ENCODE measurements around the gene MACC1.

The MACC1 gene, protein sequence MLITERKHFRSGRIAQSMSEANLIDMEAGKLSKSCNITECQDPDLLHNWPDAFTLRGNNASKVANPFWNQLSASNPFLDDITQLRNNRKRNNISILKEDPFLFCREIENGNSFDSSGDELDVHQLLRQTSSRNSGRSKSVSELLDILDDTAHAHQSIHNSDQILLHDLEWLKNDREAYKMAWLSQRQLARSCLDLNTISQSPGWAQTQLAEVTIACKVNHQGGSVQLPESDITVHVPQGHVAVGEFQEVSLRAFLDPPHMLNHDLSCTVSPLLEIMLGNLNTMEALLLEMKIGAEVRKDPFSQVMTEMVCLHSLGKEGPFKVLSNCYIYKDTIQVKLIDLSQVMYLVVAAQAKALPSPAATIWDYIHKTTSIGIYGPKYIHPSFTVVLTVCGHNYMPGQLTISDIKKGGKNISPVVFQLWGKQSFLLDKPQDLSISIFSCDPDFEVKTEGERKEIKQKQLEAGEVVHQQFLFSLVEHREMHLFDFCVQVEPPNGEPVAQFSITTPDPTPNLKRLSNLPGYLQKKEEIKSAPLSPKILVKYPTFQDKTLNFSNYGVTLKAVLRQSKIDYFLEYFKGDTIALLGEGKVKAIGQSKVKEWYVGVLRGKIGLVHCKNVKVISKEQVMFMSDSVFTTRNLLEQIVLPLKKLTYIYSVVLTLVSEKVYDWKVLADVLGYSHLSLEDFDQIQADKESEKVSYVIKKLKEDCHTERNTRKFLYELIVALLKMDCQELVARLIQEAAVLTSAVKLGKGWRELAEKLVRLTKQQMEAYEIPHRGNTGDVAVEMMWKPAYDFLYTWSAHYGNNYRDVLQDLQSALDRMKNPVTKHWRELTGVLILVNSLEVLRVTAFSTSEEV

DNA sequence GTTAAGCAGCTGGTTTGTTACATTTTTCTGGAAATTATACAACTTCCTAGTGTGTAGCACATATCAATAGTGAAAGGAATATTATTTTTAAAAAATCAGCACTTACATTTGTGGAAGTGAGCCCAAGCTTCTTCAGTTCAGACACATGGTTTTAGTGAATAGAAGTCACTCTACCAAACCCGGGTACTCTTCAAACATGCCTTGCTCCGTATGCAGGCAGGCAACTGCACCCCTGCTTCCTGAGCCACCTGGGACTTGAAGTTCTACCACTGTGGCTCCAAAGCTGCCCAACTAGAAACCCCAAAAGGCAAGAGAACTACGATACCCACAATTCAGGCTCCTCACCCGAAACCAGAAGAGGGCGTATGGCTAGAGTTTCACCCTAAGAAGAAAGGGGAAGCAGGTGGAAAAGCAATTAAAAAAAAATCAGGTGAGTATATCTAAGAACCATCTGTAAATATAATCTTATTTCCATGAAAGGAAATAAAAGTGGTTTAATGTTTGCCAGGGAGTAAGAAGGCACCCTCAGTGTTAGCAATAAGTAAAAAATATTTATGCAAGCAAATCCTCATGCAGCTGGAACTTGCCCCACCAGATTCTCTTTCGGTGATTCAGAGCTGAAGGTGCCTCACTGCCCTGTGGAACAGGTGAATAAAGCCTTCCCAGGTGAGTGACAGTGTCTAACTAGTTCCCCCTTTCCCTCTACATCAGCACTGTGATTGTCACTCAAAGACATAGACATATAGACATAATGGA lies at the start of gene MACC1:
TSS of gene MACC1 (minus strand) at position 192 of the 756 bp plus-strand sequence. CDS start 55,522 bp downstream, outside the sequence.
- DNase-seq = no peak

DNA sequence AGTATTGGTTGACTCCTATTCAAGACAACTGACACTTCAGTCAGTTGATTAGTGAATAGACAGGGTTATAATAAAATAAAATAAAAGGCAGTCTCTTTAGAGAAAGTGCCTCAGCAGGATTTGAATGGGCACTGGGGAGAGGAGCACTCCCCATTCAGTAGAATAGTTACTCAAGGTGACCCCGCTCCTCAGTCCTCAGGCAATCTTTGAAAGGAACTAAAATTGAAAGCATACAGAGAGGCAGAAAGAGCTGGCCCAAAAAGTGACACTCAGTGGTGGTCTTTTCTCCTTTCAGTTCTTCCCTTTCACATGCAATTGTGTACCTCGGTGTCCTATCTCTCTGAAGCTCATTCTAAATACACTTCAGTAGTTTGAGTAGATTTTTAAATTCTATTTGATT lies 47.4 kb upstream of the MACC1 start:
- no peak for DNase-seq

DNA sequence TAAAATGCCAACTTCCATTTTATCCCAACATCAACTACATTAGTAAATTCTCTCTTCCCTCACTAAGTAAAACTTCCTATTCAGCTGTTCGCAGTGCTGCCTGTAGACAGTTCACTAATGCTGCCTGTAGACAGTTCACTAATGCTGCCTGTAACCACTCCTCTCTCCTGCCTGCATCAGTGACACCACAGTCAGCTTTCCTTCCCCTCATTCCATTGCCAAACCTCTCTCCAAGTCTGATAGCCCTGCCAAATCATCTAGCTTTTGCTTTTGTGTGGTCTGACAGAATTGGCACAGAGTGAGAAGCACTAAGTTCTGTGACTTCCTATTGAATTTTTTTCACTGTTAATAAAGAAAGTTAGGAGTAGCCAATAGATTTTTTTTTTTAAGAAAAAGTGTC lies 43.0 kb upstream of the MACC1 start:
- DNase-seq = no peak

DNA sequence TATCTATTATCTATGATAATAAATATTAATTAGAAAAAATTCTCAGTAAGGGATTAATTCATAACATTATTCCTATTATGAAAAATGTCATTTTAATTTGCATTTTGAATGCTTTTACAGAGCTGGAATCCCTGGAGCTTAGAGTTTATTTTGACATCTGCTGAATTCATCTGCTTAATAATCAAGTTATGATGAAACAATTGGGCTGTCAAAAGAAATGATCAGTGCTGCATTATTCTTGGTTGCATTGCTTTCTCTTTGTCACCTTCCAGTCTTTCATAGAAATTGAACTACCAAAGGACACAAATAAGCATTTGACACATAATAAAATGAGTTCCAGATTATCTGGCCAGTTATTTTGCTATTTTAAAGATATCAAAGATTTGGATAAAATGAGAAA lies 40.0 kb upstream of the MACC1 start:
- no peak for DNase-seq

DNA sequence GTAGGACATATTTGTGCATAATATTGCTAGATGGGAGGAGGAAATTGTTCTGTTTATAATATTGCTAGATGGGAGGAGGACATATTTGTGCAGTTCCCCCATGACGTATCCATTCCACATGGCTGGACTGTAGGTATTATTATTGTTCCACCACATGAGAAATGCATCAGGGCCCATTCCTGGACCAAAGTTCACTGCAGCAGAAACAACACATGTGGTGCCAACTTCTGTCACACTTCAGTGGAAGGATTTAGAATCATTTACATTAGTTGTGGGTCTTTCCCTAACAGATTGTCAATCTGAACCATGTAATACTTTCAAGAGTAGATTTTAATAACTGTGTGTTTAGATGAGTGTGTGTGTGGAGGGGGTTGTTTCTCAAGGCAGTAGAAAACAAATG lies 32.7 kb upstream of the MACC1 start:
- DNase-seq = no peak

DNA sequence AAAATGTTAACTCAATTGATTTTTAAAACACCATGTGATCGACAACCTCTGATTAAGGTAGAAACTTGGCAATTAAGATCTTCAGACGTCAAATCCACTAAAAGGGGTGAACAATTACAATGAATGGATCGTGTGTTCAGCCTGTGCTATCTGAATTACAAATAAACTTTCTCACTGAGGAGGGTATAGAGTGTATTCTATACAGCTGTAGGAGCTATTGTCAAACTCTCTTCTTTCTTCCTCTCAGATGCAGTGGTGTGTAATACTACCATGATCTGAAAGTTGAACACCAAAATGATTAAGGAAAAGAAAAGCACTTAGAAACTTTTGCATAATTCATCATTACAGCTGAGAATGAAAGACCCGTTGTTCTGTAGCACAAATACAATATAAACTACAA lies 32.2 kb upstream of the MACC1 start:
- DNase-seq = no peak

DNA sequence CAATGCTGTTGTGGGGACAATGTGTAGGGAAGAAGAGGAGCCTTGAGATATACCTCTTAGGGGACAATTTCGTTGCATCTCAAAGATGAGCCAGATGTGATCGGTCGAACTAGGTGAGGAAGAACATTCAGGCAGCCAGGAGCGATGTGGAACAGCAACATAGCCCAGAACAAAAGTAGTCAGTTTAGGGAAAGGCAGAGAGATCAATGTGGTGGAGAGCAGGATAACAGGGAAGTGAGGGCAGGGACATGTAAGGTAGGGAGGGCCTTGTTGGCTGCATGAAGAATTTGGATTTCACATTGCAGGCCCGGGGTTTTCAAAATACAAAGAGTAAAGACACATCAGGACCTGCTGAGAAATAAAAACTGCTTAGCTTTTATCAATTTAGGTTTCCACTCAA lies 29.1 kb upstream of the MACC1 start:
- DNase-seq = no peak

DNA sequence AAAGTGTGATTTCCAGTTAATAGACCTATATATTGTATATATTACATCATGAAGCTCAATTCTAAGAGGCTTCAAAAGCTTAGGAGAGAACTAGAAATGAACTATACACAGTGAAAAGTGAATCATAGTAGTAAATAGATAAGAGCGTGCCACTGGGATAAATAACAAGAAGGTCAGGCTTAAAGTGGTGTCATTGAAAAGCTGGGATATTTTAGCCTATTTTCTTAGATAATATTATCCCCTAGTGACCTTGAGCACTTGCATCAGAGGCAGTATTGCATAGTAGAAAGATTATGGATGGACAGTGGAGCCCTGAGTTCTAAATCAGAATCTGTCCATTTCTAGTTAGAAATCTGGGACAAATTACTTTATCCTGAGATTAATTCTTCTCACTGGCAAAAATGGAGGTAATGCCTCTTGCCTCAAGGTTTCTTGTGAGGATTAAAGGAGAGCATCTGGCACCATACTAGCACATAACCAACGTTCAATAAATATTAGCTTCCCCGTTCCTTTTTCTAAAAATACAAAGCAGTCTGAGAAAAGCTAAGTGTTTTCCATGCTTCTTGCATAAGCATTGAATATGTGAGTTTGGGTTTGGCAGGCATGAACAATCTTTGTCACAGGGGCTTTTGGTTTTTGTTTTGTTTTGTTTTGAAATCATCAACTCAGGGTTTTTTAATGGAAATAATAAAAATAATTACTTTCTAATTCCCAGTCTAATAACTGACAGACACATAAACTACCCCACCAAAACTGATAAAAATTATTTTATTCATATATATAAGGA lies 27.3 kb upstream of the MACC1 start:
- no peak for DNase-seq

DNA sequence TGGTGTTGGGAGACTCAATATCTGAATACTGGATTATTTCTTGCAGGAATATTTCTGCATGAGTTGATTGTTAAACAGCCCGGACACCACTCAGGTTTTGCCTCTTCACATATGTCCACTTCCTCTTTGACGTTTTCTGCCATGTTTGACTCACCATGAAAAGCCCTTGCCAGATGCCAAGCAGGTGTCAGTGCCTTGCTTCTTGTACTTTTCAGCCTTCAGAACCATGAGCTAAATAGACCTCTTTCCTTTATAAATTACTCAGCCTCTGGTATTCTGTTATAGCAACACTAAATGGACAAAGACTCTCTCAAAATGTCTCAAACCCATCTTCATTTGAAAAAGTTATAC lies 24.7 kb upstream of the MACC1 start:
- no peak for DNase-seq

DNA sequence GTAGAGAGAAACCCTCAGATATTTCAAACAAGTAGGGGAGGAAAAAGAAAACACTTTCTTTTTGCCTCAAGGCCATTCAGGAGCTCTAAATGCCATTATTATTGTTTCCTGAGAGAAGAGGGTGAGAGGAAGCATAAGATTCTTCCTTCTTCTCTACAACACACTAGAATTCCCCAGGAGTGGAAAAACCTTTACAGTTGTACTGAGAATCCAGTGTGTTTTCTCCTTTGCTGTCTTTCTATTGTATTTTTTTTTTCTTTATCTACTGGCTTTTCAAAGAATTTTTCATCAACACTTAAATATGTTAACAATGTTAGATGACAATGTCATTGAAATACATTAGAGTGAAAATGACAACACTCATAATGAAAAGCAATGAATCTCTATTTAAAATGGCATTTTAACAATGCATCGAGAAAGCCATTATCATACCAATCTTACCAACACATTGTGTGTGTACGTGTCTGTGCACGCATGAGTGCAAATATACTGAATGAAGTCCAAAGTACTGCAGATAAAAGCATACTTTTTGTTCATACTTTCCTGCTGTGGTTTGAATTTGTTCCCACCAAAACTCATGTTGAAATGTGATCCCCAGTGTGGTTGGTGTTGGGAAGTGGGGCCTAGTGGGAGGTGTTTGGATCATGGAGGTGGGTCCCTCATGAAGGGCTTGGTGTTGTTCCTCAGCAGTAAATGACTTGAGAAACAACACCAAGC lies 24.2 kb upstream of the MACC1 start:
- DNase-seq = no peak

DNA sequence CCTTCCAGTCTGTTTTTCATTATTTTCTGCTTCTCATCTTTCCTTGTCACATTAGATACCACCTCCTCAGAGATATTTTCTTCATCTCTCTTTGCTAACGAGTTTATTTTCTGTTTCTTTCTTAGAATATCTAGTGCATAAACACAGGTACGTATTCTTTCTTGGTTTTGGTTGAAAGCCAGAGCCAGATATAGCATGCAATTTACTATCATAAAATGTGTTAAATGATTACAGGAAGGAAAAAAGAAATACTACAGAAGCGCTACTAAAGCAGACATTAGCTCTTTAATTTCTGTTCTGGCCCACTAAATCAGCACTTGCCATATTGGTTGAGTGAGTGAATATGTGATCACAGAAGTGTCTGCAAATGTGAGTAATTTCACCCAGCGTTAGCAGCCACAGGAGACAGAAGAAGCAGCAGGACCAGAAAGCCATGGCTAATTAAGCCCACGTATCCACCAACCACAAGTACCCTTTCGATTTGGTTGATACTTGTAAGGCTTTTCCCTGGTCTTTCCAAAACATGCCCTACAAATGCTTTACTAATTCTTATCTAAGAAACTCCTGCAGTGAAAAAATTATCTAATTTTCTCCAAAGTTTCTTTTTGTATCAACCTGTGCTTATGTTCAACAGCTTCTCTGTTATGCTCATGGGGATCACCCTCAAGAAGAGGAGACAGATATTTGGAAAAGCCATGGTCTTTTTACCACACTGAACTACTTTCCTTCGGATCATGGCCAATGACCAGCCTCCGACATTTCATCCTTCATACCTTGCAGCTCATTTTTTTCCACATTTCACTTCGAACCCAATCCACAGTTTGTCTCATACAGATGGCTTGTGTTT lies 23.1 kb upstream of the MACC1 start:
- DNase-seq = no peak

DNA sequence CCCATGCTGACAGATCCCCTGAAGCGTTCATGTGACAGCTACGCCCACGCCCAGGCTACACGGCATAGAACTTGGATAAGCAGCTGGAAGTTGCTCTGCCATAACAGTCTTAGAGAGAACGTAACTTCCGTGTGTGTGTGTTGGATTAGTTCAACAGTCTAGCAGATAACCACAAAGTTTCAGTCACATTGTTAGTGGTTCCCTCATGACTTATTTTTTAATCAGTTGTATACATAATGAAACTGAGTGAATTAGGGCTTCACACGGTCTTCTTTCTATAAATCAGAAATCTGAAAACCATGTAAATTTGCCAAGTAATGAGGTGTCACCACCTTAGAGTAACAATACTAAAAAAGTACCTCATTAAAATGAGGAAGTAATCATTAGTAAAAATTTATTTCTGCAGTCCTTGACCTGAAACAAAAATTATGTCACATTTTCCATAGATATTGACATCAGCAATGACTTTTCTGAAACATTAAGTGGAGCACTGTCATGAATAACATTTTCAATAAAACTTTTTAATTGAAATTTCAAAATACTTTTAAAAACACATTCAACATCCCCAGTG lies 21.7 kb upstream of the MACC1 start:
- DNase-seq = no peak

DNA sequence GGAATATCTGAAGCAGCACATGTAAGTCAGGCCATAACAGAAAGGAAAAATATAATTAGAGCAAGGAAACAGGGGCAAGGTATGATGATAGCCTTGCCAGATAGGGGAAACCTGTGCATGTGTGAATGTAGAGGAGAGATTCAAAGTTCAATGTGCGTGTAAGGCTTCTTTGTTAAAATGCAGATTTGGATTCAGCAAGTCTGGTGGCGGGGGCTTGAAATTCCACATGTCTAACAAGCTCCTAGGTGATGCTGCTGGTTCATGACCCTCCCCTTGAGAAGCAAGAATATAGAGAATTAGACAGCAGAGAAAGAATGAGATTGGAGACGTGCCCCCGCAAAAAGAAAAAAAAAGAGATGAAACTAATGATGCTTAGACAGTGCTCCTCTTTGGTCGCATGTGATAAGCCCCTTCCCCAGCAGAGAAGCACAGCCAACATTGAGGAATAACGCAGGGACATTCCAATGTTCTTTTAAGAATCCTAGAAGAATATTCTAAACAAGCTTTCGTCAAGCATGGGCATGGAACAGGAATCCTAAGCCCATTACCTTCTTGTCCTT lies 21.1 kb upstream of the MACC1 start:
- DNase-seq = no peak

DNA sequence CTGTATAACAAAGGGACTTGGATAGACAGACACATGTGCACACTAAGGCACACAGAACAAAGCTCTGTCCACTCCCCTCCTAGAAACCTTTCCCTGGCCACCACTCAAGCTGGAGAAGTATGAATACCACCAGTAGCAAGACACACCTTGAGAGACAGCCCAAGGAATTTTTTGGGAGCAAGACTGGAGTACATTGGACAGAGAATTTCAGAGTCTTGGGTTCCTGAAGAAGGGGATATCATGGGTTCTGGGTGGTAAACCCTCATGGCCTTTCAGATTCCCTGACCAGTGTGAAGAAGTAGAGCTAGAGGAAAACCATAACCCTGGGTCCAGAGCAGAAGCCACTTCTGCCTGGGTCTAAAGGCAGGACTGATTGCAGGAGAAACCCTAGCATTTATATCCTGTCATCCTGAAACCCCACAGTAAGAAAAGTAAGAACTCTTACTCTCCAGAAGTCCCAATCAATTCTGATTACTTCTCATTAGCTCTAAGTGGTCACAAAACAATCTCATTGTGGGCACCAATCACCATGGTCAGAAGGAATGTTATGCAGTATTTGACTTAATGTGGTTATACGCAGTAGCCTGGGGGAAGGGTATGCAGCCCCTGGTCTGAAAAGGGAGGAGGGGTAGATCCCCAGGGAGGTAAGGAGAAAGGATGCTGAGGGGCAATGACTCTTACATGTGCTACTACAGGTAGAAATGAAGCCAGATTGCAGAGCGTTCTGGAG lies 20.4 kb upstream of the MACC1 start:
- DNase-seq = no peak

DNA sequence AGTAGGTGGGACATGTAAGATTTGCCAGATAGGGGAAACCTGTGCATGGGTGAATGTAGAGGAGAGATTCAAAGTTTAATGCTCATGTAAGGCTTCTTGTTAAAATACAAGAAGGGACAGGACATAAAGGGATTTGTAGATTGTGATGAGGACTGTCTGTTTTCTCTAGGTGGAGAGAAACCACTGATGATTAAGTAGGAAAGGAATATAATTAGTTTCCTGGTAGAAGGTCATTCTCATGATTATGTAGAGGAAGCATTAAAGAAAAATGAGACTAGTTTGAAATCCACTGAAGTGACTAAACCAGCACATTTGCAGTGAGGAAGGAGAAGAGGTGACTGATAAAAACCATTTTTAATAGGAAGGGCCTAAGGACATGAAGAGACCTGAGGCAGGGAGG lies 19.6 kb upstream of the MACC1 start:
- no peak for DNase-seq

DNA sequence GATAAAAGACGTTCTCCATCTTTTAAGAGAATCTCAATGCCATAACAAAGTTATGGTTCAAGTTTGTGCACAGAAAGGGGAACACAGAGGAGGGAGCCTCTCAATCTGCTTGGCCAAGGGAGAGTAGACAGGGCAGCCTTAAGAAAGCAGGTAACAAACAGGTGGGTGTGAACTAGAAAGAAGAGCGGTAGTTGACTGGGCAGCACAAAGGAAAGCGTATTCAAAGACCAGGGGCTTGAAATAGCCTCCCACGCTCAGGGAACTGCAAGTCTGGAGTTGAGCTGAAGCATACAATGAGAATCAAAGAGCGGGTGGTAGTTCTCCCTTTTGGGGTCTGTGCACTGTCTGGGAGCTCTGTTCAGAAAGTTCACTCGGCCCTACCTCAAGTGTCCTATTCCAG lies 18.9 kb upstream of the MACC1 start:
- no peak for DNase-seq

DNA sequence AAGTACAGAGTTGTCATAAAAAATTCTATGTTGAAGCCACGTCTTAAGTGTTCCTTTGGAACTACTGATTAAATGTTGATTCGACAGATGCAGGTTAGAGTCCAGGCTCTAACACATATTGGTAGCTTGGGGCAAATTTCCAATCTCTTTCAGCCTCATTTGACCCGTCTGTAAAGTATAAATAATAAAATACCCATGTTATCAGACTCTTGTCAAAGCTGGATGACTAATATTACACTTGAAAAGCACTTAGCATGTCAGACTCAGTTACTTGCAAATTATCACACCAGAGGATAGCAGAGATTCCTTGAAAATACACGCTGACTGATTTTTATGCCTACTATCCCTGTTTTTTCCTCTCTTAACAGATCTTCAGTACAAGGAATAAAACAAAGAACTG lies 18.1 kb upstream of the MACC1 start:
- no peak for DNase-seq

DNA sequence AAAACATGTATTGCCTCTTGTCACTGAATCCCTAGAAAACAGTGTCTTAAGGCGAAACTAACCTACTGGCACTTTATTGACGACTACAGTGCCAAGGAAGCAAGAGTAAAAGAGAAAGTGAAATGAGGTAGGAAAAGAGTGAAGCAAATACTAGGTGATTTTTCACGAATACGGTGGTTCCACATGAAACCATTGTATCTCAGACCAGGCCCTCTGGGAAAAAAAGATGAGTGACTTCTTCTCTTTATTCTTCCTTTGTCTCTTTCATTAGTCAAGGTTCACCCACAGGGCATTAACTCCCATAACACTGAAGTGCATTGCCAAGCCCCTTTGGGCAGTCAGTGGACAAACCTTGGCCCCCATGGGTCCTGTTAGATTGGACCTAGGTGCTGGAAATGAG lies 16.2 kb upstream of the MACC1 start:
- no peak for DNase-seq

DNA sequence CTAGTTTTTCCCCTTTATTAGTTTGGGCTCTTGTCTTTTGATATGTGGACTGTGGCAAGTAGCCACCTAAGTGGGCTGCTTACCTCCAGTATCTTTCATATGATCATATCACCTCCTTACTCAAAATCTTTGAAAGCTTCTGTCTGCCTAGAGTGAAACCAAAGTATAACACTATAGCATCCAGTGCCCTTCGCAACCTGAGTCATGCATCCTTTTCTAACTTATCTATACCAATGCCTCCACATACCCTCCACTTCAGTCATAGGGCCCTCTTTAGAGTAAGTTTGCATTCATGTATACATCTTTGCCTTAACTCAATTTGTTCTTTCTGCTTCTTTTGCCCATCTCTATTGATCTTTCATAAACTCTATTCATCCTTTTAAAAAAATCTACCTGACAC lies 15.7 kb upstream of the MACC1 start:
- DNase-seq = no peak

Measured in activated T-cell treated with anti-CD3 and anti-CD28 coated beads for 4 hours (primary cell).